Smooth muscle cell of the brain vasculature (primary cell): ENCODE measurements around the gene PMM2.
"Not testable (repeated sequence)": the region's sequence is repeated elsewhere in the genome, so short reads cannot be mapped to it uniquely, and the experiment has no call there.

Experiments
- DNase-seq: peaks from one replicate; pipeline ENCODE4 v3.0.0-alpha.2; 2012; ENCODE audit warnings: low read depth, low spot score

Gene PMM2

DNA sequence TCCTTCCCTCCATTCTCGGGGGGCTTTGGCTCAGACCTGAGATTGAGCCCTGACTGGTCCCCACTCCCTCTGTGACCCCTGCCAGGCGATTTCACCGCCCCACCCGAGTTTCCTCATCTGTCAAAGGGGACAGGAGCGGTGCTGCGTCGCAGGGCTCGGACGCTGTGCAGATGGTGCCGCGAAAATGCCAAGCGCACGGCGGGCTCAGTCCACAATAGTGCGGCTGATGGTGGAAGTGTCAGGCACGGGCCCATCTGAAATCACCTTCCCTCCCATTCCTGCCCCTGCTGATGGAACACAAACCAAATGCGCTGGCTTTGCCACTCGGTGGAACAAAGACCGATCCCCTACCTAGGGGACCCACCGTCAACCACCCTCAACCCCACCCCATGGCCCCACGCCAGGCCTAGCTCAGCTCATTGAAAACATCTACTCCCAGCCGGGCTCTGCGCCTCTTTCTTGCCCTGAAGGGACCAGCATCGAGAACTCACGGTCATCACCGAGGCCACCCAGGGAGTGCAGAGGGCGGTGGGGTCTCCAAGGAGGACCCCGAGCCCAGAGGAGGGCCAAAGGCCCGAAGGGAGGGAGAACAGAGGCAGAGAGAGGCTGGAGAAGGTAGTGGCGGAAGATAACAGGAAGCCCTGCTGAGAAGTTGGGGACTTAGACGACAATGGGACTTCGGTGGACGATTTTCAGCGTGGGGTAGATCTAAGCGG, 69.7 kb downstream of the PMM2 start:
- DNase-seq = no peak

DNA sequence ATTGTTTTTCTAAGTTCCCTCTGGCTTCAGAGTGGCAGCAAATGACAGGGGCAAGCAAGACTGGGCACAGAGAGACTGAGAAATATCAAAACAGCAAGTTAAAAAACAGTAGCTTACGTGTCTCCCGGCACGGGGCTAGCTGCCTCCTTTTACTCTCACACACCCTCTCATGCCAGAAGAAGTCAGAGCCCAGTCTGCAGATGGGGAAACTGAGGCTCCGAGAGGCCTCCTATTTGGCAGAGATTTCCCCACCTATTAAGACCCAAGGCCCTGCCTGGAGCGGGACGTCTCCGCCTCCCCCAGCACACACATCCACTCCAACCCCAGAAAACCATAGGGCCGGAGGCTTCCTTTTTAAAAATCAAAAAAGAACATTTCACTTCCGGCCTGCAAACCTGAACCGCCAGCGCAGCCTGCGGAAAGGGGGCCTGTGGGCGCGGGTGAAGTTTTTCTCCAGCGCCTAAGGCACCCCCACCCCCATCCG, 70.3 kb downstream of the PMM2 start:
- no peak for DNase-seq

DNA sequence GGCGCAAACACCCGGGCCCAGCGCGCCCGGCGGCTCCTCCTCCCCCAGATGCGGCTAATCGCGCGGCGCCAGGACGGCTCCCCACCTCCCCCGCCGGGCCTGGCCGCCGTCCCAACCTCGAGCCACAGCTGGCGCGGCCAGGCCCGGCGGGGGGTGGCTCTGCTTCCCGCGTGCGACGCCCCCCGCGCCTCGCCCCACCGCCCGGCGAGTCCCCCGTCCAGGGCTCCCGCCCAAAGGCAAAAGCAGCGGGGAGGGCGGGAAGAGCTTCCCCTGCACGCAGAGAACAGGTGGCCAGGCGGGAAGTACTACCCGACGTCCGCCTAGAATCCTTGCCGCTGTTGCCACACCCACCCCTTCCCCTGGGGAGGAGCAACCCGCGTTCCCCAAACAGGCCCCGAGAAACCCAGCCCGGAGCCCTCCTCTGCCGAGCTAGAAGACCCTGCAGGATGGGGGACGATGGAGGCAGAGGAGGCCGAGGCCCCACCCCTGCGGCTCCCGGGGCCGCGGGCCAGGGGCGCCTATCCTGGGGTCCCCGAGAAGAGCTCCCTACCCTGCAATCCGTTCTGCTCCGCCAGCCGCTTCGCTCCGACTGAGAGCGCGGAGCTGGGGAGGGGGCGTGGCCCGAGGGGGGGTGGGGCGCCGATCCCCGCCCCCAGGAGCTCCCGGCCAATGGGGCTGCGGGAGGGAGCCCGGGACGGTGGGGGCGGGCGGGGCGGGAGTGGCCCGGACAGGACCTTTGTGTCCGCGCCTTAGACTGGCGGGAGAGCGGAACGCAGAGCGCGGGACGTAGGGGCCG, 71.0 kb downstream of the PMM2 start, which contains the start of gene CARHSP1:
Gene CARHSP1, minus strand, starts transcription at position 591 of the 796 bp plus-strand sequence. CDS start 9,678 bp downstream, outside the sequence.
- no peak for DNase-seq

DNA sequence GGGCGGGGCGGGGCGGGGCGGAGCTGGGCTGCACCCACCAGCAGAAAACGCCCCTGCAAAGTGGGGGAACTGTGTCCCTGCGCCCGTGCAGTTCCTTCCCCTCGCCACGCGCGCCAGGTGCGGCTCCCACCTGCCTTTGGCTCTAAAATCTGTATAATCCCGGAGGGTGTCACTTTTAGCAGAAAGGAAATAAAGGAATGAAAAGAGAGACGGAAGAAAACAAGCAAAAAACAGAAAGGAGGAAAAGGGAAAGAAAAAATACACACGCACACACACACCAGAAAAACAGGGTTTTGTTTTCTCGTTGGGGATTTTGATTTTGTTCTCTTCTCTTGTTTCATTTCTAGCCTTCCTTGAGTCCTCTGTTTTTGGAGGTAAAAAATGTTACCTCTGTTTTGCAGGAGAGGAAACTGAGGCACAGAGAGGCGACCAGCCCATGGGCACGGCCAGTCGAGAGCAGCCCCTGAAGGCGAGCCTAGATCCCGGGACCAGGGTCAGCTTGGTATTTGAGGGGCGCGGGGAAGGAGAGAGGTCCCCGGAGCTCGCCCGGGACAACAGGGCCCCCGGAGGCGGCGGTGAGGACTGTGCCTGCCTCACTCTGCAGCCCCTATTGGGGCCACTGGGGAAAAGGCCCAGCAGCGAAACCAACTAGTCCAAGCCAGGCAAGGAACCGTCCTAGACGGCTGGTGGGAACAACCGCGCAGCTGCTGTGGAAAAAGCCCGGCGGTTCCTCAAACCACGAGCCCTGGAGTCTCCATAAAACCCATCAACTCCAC, 71.8 kb downstream of the PMM2 start:
- no peak for DNase-seq

DNA sequence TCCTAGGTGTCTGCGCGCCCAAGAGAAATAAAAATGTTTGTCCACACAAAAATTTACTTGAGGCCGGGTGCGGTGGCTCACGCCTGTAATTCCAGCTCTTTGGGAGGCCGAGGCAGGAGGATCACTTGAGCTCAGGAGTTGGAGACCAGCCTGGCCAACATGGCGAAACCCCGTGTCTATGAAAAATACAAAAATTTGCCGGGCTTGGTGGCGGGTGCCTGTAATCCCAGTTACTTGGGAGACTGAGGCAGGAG, 72.3 kb downstream of the PMM2 start:
- DNase-seq = not testable (repeated sequence)

DNA sequence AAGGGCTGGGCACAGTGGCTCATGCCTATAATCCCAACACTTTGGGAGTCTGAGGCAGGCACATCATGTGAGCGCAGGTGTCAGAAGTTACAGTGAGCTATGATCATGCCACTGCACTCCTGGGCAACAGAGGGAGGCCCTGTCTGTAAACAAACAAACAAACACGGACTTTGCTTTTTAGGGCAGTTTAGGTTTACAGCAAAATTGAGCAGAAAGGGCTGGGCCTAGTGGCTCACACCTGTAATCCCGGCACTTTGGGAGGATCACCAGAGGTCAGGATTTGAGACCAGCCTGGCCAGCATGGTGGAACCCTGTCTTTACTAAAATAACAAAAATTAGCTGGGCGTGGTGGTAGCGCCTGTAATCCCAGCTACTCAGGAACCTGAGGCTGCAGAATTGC, 74.4 kb downstream of the PMM2 start:
- no peak for DNase-seq

DNA sequence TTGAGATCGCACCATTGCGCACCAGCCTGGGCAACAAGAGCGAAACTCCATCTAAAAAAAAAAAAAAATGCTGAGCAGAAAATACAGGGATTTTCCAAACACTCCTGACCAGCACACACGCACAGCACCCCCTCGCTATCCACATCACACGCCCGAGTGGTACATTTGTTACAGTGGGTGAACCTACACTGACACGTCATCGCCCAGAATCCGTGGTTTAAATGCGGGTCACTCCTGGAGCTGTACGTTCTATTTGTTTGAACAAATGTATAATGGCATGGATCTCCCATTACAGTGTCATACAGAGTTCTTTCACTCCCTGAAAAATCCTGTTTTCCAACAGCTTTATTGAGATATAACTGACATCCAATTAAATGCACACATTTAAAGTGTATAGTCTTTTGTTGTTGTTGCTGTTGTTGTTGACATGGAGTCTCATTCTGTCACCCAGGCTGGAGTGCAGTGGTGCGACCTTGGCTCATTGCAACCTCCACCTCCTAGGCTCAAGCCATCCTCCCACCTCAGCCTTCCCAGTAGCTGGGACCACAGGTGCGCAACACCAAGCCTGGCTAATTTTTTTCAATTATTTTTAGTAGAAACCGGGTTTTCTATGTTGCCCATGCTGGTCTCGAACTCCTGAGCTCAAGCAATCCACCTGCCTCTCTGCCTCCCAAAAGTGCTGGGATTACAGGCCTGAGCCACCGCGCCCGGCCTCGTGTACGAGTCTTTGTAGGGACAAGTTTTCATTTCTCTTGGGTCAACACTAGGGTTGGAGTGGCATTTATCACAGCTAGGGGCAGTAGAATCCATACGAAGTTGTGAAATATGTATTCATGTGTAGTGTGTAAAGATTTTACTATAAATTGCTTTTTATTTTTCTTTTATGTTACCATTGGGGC, 75.6 kb downstream of the PMM2 start:
- no peak for DNase-seq

DNA sequence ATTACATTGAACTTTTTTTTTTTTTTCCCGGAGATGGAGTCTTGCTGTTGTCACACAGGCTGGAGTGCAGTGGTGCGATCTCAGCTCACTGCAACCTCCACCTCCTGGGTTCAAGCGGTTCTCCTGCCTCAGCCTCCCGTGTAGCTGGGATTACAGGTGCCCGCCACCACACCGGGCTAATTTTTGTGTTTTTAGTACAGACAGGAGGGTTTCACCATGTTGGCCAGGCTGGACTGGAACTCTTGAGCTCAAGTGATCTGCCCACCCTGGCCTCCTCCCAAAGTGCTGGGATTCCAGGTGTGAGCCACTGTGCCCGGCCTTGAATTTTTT, 76.2 kb downstream of the PMM2 start:
- not testable (repeated sequence) for DNase-seq

DNA sequence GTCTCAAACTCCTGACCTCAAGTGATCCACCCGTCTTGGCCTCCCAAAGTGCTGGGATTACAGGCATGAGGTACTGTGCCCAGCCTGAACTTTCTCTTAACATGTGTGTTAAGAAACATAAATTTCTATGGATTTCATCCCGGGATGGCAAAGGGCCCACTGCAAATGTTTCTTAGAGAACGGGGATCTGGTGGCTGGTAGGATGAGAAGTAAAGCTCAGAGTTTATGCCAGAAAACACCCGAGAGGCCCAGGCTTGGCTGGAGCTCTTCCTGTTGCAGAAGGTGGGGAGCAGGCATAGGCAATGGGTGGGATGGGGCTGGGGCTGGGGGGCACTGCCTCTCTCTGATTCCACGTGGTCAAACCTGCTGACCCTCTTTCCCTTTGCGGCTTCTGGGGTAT, 76.7 kb downstream of the PMM2 start:
- no peak for DNase-seq

DNA sequence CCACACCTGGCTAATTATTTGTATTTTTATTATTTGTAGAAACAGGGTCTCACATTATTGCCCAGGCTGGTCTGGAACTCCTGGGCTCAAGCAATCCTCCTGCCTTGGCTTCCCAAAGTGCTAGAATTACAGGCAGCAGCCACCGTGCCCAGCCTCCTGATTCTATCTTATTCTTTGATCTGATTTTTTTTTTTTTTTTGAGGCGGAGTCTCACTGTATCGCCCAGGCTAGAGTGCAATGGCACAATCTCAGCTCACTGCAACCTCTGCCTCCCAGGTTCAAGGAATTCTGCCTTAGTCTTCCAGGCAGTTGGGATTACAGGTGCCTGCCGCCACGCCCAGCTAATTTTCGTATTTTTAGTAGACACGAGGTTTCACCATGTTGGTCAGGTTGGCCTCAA, 77.7 kb downstream of the PMM2 start:
- DNase-seq = not testable (repeated sequence)

DNA sequence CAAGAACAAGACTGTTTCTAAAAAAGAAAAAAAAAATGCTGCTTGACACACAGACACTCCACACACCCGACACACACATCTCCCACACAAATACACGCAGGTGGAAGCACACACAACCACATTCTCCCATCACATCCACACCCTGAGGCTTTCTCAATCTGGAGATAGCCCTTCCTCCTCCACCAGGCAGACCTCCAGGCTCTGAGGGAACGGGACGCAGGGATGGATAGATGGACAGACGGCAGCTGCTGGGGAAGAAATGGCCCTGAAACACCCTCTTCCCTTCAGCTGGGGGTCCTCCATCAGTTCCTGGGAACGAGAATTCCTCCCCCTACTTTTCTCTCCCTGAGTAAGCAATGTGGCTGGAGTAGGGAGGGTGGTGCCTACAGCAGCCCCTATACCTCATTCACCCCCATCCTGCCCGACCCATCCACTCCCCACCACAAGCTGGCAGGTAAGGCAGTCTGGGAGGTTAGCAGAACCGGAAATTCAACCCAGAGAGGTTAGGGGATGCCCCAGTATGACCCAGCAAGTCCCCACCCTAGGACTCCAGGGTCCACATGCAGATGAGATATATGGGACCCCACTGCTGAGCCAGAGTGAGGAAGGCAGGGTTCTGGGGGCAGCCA, 80.4 kb downstream of the PMM2 start:
- DNase-seq = no peak

DNA sequence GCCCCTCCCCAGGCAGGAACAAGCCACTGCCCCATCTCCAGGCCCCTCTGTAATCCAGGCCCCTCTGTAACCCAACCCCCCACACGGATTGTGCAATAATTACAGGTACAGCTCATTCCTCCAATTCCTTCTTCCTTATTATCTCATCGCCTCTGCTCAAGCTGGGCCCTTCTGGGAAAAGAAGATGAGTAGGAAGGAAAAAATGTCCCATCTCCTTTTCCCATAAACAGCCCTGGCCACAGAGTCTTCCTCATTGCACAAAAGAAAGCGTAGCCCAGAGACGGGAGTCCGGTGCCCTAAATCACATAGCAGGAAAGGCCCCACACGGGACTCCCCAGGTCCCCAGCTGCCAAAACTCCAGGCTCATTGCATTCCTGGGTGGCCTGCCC, 80.9 kb downstream of the PMM2 start:
- no peak for DNase-seq

DNA sequence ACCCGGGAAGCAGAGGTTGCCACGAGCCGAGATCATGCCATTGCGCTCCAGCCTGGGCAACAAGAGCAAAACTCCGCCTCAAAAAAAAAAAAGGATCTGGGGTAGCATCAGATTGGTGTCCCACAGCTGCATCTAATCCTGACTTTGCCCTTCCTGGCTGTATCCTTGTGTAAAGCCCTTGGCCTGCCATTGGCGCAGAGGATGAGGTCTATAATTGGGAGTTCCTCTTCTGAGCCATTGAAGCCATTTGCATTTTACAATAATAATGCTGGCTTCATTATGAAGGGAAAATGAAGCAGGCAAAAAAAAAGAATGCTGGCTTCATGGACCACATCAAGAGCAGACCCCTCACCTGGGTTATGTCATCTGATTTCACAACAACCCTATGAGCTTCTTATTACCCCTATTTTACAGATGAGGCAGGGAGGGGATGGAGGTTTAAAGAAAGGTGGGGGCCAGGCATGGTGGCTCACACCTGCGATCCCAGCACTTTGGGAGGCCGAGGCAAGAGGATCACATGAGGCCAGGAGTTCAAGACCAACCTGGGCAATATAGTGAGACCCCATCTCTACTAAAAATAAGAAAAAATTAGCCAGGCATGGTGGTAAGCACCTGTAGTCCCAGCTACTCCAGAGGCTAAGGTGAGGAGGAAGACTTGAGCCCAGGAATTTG, 83.3 kb downstream of the PMM2 start:
- no peak for DNase-seq

DNA sequence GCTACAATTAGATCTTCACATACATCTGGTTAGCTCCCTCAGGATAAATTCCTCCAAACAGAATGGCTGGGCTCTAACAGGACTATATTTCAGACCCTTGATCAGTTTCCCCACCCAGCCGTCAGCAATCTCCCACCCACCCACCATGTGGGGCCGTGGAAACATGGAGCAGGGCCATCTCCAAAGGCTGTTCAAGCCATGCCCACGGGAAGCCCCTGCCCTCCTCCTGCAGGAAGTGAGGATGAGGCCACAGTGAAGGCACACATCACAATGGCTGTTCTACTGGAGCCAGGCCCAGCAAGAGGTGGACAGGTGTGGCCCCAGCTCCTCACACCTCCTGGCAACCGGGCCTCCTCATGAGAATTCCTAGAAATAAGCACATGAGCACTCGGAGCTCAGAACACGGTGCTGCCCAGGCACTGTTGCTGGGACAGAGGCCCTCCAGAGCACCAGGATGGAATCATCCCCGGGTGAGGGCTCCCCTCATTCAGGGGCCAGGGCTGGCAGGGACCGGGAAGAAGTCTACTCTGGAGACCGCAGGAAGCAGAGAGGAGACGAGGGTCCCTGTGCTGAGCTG, 84.5 kb downstream of the PMM2 start, which contains the start of gene LITAFD:
Gene LITAFD, plus strand, starts transcription at position 311 of the 577 bp plus-strand sequence. CDS start 2,005 bp downstream, outside the sequence.
- DNase-seq = no peak

DNA sequence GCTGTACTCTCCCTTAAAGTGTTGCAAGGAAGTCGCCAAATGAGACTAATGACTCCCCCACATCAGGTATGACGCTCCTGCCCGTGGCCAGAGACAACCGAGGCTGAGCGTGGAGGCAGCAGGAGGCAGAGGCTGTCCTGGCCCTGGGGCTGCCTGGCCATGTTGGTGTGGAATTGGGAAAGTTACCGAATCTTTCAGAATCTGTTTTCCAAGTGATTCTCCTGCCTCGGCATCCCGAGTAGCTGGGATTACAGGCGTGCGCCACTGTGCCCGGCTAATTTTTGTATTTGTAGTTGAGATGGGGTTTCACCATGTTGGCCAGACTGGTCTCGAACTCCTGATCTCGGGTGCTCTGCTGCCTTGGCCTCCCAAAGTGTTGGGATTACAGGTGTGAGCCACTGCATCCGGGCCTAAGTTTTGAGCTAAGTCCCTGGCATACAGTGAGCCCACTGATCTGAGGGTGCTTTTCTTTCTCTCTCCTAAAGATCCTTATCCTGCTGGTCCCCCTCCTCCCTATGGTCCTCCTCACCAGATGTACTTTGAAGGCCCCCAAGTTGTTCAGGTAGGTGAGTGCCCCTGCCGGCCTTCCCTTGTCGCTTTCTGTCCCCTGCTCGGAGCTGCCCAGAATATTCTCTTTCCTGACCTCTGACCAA, 85.2 kb downstream of the PMM2 start:
- DNase-seq = no peak

DNA sequence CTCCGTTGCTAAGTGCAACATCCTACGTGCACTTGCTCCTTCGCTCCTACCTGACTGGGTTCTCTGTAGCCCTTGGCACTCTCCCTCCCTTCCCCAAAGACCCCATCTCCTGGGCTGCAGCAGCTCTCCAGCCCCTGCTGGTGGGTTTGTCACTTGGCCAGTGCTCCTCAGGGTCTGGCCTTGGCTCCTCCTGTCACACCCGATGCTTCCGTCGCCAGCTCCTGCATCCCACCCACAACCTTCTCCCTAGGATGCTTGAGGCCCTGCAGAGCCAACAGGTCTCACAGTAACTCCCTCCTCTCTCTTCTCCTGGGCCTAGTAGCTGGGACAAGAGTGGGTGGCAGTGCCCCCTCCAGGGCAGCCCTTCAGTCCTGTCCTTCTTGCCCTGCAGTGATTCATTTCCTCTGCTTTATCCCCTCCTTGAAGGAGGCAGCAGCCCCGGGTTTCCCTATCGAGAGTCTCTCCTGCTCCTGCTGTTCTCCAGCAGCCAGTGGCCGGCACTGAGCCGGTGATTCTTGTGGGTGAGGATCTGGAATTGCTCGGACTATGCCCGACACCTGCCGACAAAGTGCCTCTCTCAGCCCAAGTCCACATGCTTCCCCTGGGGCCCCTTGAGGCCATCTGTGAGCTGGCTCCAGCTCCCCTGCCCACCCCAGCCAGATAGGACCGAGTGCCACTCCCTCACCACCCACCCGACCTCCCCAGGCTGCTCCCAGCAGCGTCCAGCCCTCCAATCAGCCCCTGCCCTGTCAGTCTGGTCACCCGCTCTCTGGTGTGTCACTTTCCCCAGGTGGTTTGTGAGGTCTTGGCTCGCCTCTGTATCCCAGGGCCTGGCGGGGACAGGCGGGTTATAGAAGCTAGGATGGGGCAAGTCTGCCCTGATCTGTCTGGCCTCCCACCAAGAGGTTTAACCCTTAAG, 88.3 kb downstream of the PMM2 start:
- no peak for DNase-seq

DNA sequence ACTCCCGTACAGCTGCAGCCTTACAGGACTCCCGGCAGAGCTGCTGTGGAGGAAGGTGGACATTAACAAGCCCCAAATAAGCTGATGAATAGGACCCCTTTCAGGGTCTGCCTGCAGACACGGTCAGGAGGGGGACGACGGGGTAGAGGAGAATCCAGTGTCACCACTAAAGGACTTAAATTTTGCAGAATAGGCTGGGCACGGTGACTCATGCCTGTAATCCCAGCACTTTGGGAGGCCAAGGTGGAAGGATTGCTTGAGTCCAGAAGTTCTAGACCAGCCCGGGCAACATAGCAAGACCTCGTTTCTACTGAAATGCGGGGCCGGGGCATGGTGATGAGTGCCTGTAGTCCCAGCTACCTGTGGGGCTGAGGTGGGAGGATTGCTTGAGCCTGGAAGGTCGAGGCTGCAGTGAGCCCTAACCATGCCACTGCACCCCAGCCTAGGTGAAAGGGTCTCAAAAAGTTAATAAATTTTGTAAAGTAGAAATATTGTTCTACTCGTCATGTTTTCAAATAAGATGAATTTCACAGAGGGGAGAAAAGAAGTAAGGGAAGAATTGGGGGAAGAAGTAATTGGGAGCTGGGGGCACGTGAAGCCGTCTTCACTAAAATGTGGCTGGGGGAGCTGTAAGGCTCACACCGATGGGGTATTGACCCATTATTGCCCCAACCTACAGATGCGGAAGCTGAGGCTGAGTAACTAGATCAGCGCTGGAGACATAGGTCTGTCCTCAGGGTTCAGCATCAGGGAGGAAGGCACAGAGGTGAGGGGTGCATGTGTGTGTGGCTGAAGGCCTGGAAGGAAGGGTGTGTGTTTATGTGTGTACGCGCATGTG, 89.2 kb downstream of the PMM2 start:
- DNase-seq = no peak

DNA sequence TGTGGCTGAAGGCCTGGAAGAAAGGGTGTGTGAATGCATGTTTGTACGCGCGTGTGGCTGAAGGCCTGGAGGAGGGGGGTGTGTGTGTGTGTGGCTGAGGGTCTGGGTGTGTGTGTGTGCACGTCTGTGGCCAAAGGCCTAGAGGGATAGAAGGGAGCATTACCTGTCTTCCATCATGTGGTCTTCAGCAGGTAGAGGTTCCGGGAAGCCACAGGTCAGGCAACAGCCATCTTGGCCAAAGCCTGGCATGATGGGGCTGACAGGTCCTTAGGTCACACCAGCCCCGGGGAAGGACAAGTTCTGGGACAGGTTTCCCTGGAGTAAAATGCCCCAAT, 89.8 kb downstream of the PMM2 start:
- no peak for DNase-seq
